MCF 10A (cell line): ENCODE measurements around the gene SPOCK1. TPM values are rescaled to one million over a fixed set of nuclear protein-coding genes. Genes with fewer than 3 reads are reported as not detected.

Source experiments
- BruUV-seq: library from RNA; stranded (reverse); fragments of 400-500 nt; replicated peaks from 2 replicates; lab custom pipeline; 2021; lab: Mats Ljungman, UMichigan
- CTCF ChIA-PET: fragments of 300-600 bp; sonication (Branson Sonifier 250); formaldehyde crosslinking; extraction: SDS; loops from one replicate; lab custom pipeline; 2021; ENCODE audit warnings: antibody characterized with exemption, inconsistent platforms; lab: Yijun Ruan, JAX
- POLR2A ChIA-PET: fragments of 300-600, 350-650 bp; sonication (Branson Sonifier 250); formaldehyde crosslinking; extraction: SDS; loops from one replicate; lab custom pipeline; 2020; ENCODE audit warnings: antibody characterized with exemption, inconsistent platforms; lab: Yijun Ruan, JAX
- DNase-seq: peaks from one replicate; pipeline ENCODE4 v3.0.0-alpha.2; 2018; ENCODE audit not compliant: unreplicated experiment
- H3K27ac Mint-ChIP-seq: one replicate; pipeline ENCODE4 v1.8.0; 2022; ENCODE audit warnings: mild to moderate bottlenecking, low read depth, mixed read lengths; ENCODE audit not compliant: unreplicated experiment
- H3K27me3 Mint-ChIP-seq: one replicate; pipeline ENCODE4 v1.8.0; 2022; ENCODE audit warnings: mixed read lengths; ENCODE audit not compliant: insufficient read depth, unreplicated experiment
- H3K36me3 Mint-ChIP-seq: one replicate; pipeline ENCODE4 v1.8.0; 2022; ENCODE audit warnings: mild to moderate bottlenecking, moderate library complexity, mixed read lengths; ENCODE audit not compliant: insufficient read depth, unreplicated experiment
- H3K4me1 Mint-ChIP-seq: one replicate; pipeline ENCODE4 v1.8.0; 2022; ENCODE audit warnings: mixed read lengths; ENCODE audit not compliant: insufficient read depth, unreplicated experiment
- H3K4me3 Mint-ChIP-seq: one replicate; pipeline ENCODE4 v1.8.0; 2022; ENCODE audit warnings: mild to moderate bottlenecking, moderate library complexity, mixed read lengths; ENCODE audit not compliant: unreplicated experiment
- H3K9me3 Mint-ChIP-seq: one replicate; pipeline ENCODE4 v1.8.0; 2022; ENCODE audit warnings: mixed read lengths; ENCODE audit not compliant: unreplicated experiment
- CTCF ChIP-seq: fragments of 200-600 bp; IDR thresholded peaks from one replicate; pipeline ENCODE4 v1.8.0; 2022; ENCODE audit warnings: antibody characterized with exemption, mild to moderate bottlenecking; ENCODE audit not compliant: unreplicated experiment
- intact Hi-C: fragments of 100-400 bp; cut with micrococcal nuclease; formaldehyde crosslinking; loops from 2 replicates; pipeline ENCODE4 v1.14.1; 2022
- total RNA-seq: library from RNA; stranded (reverse); gene quantifications from 2 replicates; pipeline ENCODE4 v1.2.3, GENCODE V29; 2022

The SPOCK1 gene
- total RNA-seq, 1 experiment from 2014 or later = 34.3 TPM

GRCh38 chr5:137069358-137069757 is 429.8 kb downstream of the SPOCK1 start:
- Mint-ChIP-seq H3K4me1 (peaks cover 19% of the 10 kb centered on the region), H3K27ac (no peak overlapping the region), H3K27me3 (no peaks in the 10 kb centered on the region), H3K4me3 (no peak overlapping the region), H3K9me3 (no peaks in the 10 kb centered on the region), H3K36me3 (no peaks in the 10 kb centered on the region)
- CTCF ChIA-PET = interaction anchor here (0.6 to 1.5 kb wide), 4 partner anchors 9 to 371 kb away, joined by 3 to 6 read pairs (median 3); no protein-coding TSS in a partner anchor
- intact Hi-C loops = no loop called here
- POLR2A ChIA-PET = no interaction called here
- TF ChIP-seq CTCF = no peak
- DNase-seq = no peak
- no TSS peak for BruUV-seq

- Mint-ChIP-seq H3K4me3 (no peak overlapping the region), H3K36me3 (no peaks in the 10 kb centered on the region), H3K27ac (no peak overlapping the region), H3K9me3 (no peaks in the 10 kb centered on the region), H3K4me1 (no peaks in the 10 kb centered on the region), H3K27me3 (no peaks in the 10 kb centered on the region)
- ChIA-PET CTCF (interaction anchor here (1.1 to 1.9 kb wide), 3 partner anchors 10 to 849 kb away, joined by 3 to 11 read pairs (median 7); no protein-coding TSS in a partner anchor), POLR2A (interaction anchor here (0.9 kb wide), 1 partner anchor 245 kb away, joined by 3 read pairs; no protein-coding TSS in a partner anchor)
- intact Hi-C loops = no loop called here
- no peak for TF ChIP-seq CTCF
- BruUV-seq = no TSS peak
- no peak for DNase-seq
Measured at GRCh38 chr5:137061382-137061781, 437.7 kb downstream of the SPOCK1 start.

GRCh38 chr5:137058089-137058488 is 441.0 kb downstream of the SPOCK1 start:
- intact Hi-C loops = no loop called here
- Mint-ChIP-seq H3K27ac (no peak overlapping the region), H3K36me3 (no peaks in the 10 kb centered on the region)

GRCh38 chr5:137056676-137057075 is 442.4 kb downstream of the SPOCK1 start:
- CTCF ChIA-PET = interaction anchor here (0.9 to 1.6 kb wide), 2 partner anchors 11 to 19 kb away, joined by 3 to 11 read pairs; no protein-coding TSS in a partner anchor
- no peaks in the 10 kb centered on the region for H3K27me3 Mint-ChIP-seq
- no peaks in the 10 kb centered on the region for H3K9me3 Mint-ChIP-seq
- no peaks in the 10 kb centered on the region for H3K36me3 Mint-ChIP-seq
- BruUV-seq = no TSS peak
- H3K4me3 Mint-ChIP-seq = no peak overlapping the region
- H3K27ac Mint-ChIP-seq = peak overlapping the region; percentile 8
- intact Hi-C loops = no loop called here
- no peak for TF ChIP-seq CTCF
- DNase-seq = no peak
- POLR2A ChIA-PET = interaction anchor here (1.0 kb wide), 1 partner anchor 85 kb away, joined by 3 read pairs; no protein-coding TSS in a partner anchor
- peaks cover 8% of the 10 kb centered on the region for H3K4me1 Mint-ChIP-seq

More at GRCh38 chr5:137058089-137058488, 441.0 kb downstream of the SPOCK1 start:
- no TSS peak for BruUV-seq
- Mint-ChIP-seq H3K9me3 (no peaks in the 10 kb centered on the region), H3K27me3 (no peaks in the 10 kb centered on the region), H3K4me1 (peaks cover 8% of the 10 kb centered on the region), H3K4me3 (no peak overlapping the region)
- ChIA-PET CTCF (interaction anchor here (0.5 to 1.6 kb wide), 4 partner anchors 12 to 173 kb away, joined by 3 to 11 read pairs (median 4); no protein-coding TSS in a partner anchor), POLR2A (no interaction called here)
- DNase-seq = no peak
- TF ChIP-seq CTCF = no peak
